ENCODE results near the gene CHCHD4. TPM values are rescaled to one million over a fixed set of nuclear protein-coding genes. Genes with fewer than 3 reads are reported as not detected.
A peak's percentile ranks its signal among the peaks of the same experiment; 100 is the strongest.

The CHCHD4 gene
- total and polyA plus RNA-seq, 10 of the 15 experiments (the other 5 are each of a cell fraction or from before 2014, with no cell fraction given): 21.0 to 46.8 (median 29.0) TPM

GRCh38 chr3:14124615-14125192, at the start of gene CHCHD4, which contains the start of gene TMEM43 (continued):
- TF ChIP-seq BCL3 (IDR thresholded peaks at IDR 0.05; ENCODE audit: borderline replicate concordance, insufficient read depth, low read depth, low read length, poor library complexity, severe bottlenecking): no peak
- TF ChIP-seq MTA3 (IDR thresholded peaks at IDR 0.05; ENCODE audit: borderline replicate concordance, low read length): no peak
- no peak for TF ChIP-seq PBX3 (IDR thresholded peaks at IDR 0.05; ENCODE audit: insufficient replicate concordance, low read depth, low read length)
- no peak for TF ChIP-seq BCL11A (IDR thresholded peaks at IDR 0.05; ENCODE audit: low read depth, low read length)
- no peak for TF ChIP-seq ZNF274 (IDR thresholded peaks at IDR 0.05; ENCODE audit: insufficient read depth, insufficient read length)
- peak; percentile 62; the same call in 1 of the 2 replicates for TF ChIP-seq BACH1 (IDR thresholded peaks at IDR 0.05; ENCODE audit: borderline replicate concordance)
- peak; percentile 76 for TF ChIP-seq NR2F1 (conservative IDR thresholded peaks at IDR 0.05)
- peak; percentile 88 for TF ChIP-seq YY1 (IDR thresholded peaks at IDR 0.05; ENCODE audit: low read depth, low read length)
- TF ChIP-seq HSF1 (IDR thresholded peaks at IDR 0.05; ENCODE audit: low read depth, low read length): no peak
- peak; percentile 93; the same call in 1 of the 2 replicates for TF ChIP-seq CREM (IDR thresholded peaks at IDR 0.05; ENCODE audit: low read depth)
- peak; percentile 98 for TF ChIP-seq NRF1 (conservative IDR thresholded peaks at IDR 0.05; ENCODE audit: low read depth, low read length)
- TF ChIP-seq ZBTB33 (IDR thresholded peaks at IDR 0.05): no peak
- no peak for TF ChIP-seq CUX1 (IDR thresholded peaks at IDR 0.05; ENCODE audit: insufficient replicate concordance, low read depth, low read length)
- TF ChIP-seq PAX8 (IDR thresholded peaks at IDR 0.05): no peak
- no peak for TF ChIP-seq E4F1 (IDR thresholded peaks at IDR 0.05; ENCODE audit: borderline replicate concordance, partially characterized antibody)
- TF ChIP-seq IKZF1 (conservative IDR thresholded peaks at IDR 0.05): peak; percentile 100

Measured in GM12878 (cell line).